Measurements from ENCODE around the gene ZBTB42. TPM values are rescaled to one million over a fixed set of nuclear protein-coding genes. Genes with fewer than 3 reads are reported as not detected.
A peak's percentile ranks its signal among the peaks of the same experiment; 100 is the strongest.

The ZBTB42 gene
- total RNA-seq, 1 donor from 2014 or later, result 7.8 TPM

GRCh38 chr14:104788873-104789663 lies 11.8 kb upstream of the ZBTB42 start:
- H3K4me3 ChIP-seq (ENCODE audit: low read depth, low read length), result no peak overlapping the region
- no peak for TF ChIP-seq CTCF (conservative IDR thresholded peaks at IDR 0.05; ENCODE audit: low read depth, low read length)
- DNase-seq (ENCODE audit: low read depth), result no peak

- no peak overlapping the region for H3K4me3 ChIP-seq (ENCODE audit: low read depth, low read length)
- TF ChIP-seq CTCF (conservative IDR thresholded peaks at IDR 0.05; ENCODE audit: low read depth, low read length), result no peak
- DNase-seq (ENCODE audit: low read depth), result no peak
These were observed 10.9 kb upstream of the ZBTB42 start for GRCh38 chr14:104789752-104790743.

GRCh38 chr14:104791425-104791824 lies 9.5 kb upstream of the ZBTB42 start:
- no peak overlapping the region for H3K4me3 ChIP-seq (ENCODE audit: low read depth, low read length)
- TF ChIP-seq CTCF (conservative IDR thresholded peaks at IDR 0.05; ENCODE audit: low read depth, low read length), result no peak
- DNase-seq (ENCODE audit: low read depth), result no peak

GRCh38 chr14:104792101-104792884 lies 8.6 kb upstream of the ZBTB42 start:
- DNase-seq (ENCODE audit: low read depth), result no peak
- H3K4me3 ChIP-seq (ENCODE audit: low read depth, low read length), result no peak overlapping the region
- TF ChIP-seq CTCF (conservative IDR thresholded peaks at IDR 0.05; ENCODE audit: low read depth, low read length), result no peak

- DNase-seq (ENCODE audit: low read depth), result no peak
- H3K4me3 ChIP-seq (ENCODE audit: low read depth, low read length), result no peak overlapping the region
- TF ChIP-seq CTCF (conservative IDR thresholded peaks at IDR 0.05; ENCODE audit: low read depth, low read length), result no peak
These were observed 7.8 kb upstream of the ZBTB42 start for GRCh38 chr14:104792945-104793702.

GRCh38 chr14:104793703-104793959 lies 7.3 kb upstream of the ZBTB42 start:
- DNase-seq (ENCODE audit: low read depth), result no peak
- no peak for TF ChIP-seq CTCF (conservative IDR thresholded peaks at IDR 0.05; ENCODE audit: low read depth, low read length)
- H3K4me3 ChIP-seq (ENCODE audit: low read depth, low read length), result peak overlapping the region; percentile 87
